Mammary epithelial cell (primary cell): Measurements from ENCODE around the gene KRTDAP.

Experiments
- EZH2 ChIP-seq: IDR thresholded peaks from 2 replicates; pipeline ENCODE4 v1.6.1; 2012; ENCODE audit warnings: low read length, inconsistent platforms, borderline replicate concordance
- TF ChIP-seq, protein P1 (sequence below), 2 donors: IDR thresholded peaks in 1 of 2; conservative IDR thresholded peaks in 1 of 2; 2 replicates each; pipeline ENCODE4 v1.5.1; 2011 to 2012; ENCODE audit warnings: inconsistent platforms in 2 of 2, low read length in 2 of 2, mild to moderate bottlenecking in 2 of 2, control low read depth in 1 of 2, low read depth in 1 of 2; ENCODE audit not compliant: insufficient read depth in 1 of 2; ENCODE audit errors: extremely low read depth in 1 of 2

DNA sequence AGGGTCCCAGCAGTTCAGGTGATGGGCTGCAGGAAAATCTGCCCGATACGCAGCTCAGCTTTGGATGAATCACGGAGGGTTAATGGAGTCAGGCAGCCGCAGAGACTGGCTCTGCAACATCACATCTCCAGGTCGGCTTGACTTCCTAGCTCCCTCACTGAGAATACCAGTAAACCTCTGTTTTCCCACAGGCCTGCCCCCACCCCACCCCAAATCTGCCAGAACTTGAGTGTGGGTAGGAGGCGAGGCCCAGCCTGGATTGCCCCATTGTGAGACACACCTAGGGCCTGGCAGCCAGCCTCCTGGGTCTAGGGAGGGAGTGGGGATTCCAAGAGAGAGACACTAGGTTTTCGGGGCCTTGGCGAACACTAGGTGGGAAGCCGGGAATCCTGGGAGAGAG is 3.7 kb upstream of the KRTDAP start:
- TF ChIP-seq EZH2 = no peak
- TF ChIP-seq, protein P1, sequence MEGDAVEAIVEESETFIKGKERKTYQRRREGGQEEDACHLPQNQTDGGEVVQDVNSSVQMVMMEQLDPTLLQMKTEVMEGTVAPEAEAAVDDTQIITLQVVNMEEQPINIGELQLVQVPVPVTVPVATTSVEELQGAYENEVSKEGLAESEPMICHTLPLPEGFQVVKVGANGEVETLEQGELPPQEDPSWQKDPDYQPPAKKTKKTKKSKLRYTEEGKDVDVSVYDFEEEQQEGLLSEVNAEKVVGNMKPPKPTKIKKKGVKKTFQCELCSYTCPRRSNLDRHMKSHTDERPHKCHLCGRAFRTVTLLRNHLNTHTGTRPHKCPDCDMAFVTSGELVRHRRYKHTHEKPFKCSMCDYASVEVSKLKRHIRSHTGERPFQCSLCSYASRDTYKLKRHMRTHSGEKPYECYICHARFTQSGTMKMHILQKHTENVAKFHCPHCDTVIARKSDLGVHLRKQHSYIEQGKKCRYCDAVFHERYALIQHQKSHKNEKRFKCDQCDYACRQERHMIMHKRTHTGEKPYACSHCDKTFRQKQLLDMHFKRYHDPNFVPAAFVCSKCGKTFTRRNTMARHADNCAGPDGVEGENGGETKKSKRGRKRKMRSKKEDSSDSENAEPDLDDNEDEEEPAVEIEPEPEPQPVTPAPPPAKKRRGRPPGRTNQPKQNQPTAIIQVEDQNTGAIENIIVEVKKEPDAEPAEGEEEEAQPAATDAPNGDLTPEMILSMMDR (conservative IDR thresholded peaks at IDR 0.05 in 1 of 2, IDR thresholded peaks at IDR 0.05 in 1 of 2; ENCODE audit: extremely low read depth in 1 of 2, insufficient read depth in 1 of 2, low read depth in 1 of 2, low read length in 2 of 2) = no peak
